Loucy (cell line): ENCODE data around the gene HMGCS1.

Source experiments
- CTCF ChIP-seq: fragments of 200-600 bp; sonication (generic); conservative IDR thresholded peaks from 2 replicates; pipeline ENCODE4 v1.5.1; 2014; ENCODE audit warnings: mild to moderate bottlenecking, antibody characterized with exemption, low read length
- EZH2phosphoT487 ChIP-seq: fragments of 200-600 bp; IDR thresholded peaks from 2 replicates; pipeline ENCODE4 v1.6.1; 2018; ENCODE audit warnings: antibody characterized with exemption, mild to moderate bottlenecking, moderate library complexity, borderline replicate concordance

- TF ChIP-seq CTCF (no peak), EZH2phosphoT487 (no peak)
Observed at GRCh38 chr5:43242196-43242595, 71.0 kb downstream of the HMGCS1 start.
